ENCODE data around the gene LRRC56.

GRCh38 chr11:567011-567628, 29.8 kb downstream of the LRRC56 start:
- TF ChIP-seq CTCF (IDR thresholded peaks at IDR 0.05) (no peak), POLR2A (IDR thresholded peaks at IDR 0.05) (no peak)

Data from breast epithelium (tissue), 3 donors.